ENCODE measurements around the gene ZNF536.
"Not testable (repeated sequence)": the region's sequence is repeated elsewhere in the genome, so short reads cannot be mapped to it uniquely, and the experiment has no call there.

ZNF536 gene

DNA sequence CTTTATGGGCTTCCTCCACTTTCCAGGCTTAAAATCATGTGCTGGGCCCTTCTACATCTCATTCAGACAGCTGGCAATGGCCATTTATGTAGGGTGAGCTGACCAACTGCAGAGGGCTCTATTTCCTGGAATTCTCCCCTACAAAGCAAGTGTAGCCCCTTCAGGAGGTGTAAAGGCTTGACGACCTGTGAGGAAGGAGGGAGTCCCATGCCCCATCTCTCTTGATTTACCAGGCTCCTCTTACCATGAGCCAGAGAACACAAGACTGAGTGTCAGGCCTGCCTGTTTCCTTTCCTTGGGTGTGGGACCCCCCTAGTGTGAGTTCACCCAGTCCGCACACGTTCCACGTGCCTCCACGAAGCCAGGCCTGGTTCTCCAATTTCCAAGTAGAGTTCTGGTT lies 16.6 kb downstream of the ZNF536 start:
- DNase-seq (ENCODE audit: low read depth) = no peak

DNA sequence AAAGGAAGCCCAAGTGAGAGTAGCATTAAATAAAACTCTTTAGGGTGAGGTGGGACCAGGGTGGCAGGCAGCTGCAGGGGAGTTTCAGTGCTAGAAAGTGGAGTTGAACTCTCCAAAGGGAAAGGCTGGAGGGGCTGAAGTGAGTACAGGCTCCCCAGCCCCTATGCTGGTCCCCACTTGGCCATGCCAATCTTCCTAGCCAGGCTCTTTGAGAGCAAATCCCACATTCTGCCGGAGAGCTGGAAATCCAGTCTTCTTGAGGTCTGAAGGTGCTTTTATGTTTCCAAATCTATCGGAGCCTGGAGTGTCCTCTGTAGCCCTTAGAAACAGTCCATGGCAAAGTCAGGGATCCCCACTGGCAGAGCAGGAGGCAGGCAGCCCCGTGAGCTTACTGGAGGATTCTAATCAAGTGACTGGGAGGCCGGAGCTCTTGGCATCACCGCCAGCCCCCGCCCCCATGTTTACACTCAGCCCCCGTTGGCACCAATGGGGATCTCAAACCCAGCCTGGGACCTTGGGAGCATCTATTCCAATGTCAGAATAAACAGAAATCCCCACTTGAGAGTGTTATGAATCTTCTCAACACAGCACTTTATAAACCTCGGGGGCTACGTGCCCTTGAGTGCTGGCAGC lies 18.3 kb downstream of the ZNF536 start:
- DNase-seq (ENCODE audit: low read depth) = no peak

DNA sequence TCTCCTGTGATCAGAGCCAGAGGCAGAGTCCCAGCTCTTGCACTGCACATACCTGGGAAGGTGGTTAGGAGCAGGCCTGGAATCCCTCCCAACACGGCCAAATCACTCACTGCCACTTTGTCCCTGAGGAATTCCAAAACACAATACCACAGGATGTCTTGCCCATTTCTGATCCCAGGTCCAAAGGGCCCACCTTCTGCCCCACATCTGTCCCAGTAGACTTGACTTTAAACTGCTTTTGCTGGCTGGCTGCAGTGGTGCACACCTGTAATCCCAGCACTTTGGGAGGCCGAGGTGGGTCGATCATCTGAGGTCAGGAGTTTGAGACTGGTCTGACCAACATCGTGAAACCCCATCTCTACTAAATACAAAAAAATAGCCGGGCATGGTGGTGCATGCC lies 18.9 kb downstream of the ZNF536 start:
- no peak for DNase-seq (ENCODE audit: low read depth)

DNA sequence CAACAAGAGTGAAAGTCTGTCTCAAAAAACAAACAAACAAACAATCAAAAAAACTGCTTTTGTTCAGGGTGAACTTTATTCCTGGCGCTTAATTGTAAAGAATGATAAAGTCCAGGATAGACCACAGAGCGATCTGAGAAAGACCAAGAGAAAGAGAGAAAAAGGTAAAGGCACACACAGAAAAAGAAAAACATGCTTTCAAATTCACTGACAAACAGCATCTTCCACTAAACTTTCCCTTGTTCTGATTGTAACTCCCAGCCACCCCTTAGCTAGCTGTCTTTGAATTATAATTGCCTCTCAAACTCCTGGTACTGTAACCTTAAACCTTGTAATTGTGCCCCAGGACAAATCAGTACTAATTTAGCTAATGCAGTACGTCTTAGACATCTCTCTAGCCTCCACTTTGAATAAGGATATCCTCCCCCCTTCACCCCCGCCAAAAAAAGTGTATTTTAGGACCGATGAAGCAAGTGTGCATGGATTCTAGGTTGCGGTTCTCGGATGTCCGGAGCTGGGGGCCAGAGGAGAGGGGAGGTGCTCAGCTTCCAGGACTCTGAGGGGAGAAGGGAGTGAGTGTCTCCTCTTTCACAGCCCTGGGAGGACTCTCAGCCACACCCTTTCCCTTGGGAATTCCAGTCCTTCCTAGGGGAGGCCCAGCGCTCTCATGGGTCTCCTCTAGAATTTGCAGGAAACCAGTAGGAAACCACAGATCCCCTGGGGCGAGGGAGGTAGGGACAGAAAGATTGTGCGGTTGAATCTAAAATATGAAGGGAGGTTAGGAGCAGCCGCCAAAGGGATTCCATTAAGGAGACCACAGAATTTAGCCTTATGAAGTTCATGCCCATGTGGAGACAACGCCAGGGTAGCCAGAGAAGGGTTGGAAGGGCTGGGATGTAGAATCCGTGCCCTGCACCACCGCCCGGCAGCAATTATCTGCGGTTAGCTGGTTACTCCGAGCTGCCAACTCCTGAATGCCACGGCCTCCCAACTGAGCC lies 19.7 kb downstream of the ZNF536 start:
- no peak for DNase-seq (ENCODE audit: low read depth)

DNA sequence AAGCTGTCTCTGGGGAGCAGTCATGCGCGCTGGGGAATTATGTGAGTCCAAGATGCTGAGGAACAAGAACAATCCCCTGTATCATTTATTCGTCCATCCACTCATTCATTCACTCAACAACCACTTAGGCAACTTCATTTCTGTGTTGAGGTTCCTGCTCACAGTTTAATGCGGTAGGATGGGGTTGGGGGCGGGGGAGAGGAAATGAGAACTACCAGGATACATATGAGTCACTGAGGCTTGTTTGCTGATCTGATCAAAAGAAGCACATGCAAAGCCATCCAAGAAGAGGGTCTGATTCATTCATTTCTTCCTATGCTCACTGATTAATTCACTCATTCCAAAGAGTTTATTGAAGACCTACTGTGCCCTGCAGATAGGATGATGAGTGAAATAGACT lies 20.9 kb downstream of the ZNF536 start:
- DNase-seq (ENCODE audit: low read depth) = no peak

DNA sequence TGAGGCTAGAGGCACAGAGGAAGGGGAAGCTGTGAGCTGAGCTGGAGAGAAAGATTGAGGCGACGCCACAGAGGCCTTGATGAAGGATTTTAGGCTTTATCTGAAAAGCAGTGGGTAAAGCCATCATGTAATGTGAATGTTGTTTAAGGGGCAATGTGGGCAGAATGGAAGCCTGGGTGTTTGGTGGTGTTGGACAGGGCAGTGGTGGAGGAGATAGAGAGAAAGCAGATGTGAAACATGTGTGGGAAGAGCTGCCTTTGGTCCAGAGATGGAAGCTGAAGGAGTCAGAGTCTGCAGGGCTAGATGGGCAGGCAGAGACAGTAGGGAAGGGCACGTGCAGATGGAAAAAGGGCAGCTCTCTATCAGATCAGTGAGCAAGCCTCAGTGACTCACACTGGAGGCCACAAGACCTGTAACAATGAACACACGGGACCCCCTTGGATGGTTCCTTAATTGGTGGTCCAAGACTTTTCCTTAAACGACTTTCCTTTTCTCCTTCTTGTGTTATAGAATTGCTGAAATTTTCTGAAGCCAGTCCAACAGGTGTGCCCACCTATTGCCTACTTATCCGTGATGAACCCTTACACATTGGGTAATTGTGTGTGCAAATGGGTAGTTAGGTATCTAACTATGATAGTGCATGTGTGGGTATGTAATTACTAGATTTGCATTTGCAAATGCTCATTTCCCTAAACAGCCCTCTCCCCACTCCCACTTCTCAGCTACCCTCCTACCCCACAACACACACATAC lies 21.7 kb downstream of the ZNF536 start:
- no peak for DNase-seq (ENCODE audit: low read depth)

DNA sequence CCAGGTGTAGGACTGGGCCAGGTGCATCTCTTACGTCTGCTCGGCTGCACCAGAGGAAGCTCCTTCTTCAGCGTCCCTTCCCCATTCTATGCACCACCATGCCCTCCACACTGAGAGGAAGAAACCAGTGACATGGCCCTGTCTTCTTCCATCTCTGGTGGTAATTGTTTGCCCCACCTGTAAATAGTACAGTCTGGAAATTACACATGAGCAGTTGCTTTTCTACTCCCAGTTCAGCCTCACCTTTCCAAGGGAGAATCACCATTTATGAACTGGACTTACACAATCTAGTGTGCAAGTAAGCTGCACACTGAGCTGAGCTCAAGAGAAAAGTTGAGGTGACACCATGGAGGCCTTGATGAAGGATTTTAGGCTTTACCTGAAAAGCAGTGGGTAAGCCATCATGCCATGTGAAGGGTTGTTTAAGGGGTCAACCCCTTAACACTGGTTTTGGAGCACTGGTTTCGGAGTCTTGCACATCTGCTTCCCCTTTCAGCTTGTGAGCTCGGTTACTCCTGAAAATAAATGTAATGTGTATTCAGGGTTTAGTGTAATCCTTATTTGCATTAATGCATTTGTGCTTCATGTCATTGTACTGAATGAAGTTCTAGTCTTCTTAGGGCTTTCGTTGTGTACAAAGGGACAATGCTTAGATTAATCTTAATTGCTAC lies 22.4 kb downstream of the ZNF536 start:
- no peak for DNase-seq (ENCODE audit: low read depth)

DNA sequence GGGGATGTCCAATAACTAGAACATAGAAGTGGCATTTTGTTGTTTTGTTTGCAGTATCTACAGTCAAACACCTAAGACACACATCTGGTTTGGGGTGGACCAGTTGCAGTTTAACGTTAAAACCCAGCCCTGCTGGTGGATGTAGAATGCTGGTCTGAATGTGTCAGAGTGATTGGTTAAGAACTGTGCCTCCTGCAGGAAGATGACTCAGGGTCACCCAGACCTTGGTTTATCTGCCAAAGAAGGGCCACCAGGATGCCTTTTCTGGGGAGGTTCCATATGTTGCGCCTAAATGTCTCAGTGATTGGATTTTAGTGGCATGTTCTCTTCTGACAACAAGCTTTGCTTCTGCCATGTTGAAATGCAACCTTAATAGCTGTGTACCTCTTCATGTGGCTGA lies 23.1 kb downstream of the ZNF536 start:
- DNase-seq (ENCODE audit: low read depth) = no peak

DNA sequence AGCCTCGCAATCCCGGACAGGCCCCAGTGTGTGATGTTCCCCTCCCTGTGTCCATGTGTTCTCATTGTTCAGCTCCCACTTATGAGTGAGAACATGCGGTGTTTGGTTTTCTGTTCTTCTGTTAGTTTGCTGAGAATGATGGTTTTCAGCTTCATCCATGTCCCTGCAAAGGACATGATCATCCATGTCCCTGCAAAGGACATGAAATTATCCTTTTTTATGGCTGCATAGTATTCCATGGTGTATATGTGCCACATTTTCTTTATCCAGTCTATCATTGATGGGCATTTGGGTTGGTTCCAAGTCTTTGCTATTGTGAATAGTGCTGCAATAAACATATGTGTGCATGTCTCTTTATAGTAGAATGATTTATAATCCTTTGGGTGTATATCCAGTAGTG lies 26.4 kb downstream of the ZNF536 start:
- DNase-seq (ENCODE audit: low read depth) = not testable (repeated sequence)

DNA sequence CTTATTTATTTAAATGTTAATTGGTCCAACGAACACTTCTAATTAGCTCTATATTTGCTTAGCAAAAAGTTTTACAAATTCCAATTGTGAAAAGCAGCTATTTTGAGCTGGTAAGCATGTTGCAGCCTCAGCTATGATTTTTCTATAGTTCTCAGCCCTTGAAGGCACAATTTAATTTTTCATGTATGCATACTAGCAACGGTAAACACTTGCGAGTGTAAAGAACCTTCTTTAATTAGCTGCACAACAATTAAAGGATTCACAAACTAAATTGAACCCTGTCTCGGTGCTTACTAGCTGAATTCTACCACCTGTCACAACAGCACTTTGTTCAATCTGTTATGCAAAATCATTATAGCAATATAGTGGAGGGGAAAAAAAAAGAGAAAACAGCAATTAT lies 29.8 kb downstream of the ZNF536 start:
- DNase-seq (ENCODE audit: low read depth) = no peak

DNA sequence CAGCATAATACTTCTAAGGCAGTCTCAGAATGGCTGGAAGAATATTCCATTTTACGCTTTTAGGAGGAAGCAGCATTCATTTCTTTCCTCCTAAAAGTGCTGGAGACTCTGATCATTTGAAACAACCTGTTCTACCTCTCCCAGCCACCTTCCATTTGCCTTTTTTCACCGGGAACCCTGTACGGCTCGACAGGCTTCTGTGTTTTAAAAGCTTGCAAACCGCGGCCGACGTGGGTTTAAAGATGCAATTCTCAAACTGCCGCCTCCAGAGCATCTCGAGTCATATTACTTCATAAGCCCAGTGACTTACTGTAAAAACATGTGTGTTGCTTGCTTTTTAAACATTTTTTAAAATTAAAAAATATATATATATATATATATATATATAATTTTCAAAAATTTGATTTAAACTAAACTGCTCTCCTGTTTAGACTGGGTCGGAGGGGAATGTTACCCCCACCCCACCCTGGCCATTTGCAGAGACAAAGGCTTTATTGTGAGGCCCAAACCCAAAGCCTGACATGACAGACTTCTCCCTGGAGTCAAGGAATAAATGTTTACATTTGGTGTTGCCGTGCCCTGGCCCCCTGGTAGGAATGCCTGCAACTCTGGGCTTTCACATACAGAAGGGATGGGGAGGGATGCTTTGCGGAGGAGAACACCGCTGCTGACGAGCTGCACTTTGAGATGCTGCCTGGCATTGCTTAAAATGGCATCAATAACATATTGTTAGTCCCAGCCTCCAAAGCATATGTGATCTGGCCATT lies 30.4 kb downstream of the ZNF536 start:
- DNase-seq (ENCODE audit: low read depth) = no peak

DNA sequence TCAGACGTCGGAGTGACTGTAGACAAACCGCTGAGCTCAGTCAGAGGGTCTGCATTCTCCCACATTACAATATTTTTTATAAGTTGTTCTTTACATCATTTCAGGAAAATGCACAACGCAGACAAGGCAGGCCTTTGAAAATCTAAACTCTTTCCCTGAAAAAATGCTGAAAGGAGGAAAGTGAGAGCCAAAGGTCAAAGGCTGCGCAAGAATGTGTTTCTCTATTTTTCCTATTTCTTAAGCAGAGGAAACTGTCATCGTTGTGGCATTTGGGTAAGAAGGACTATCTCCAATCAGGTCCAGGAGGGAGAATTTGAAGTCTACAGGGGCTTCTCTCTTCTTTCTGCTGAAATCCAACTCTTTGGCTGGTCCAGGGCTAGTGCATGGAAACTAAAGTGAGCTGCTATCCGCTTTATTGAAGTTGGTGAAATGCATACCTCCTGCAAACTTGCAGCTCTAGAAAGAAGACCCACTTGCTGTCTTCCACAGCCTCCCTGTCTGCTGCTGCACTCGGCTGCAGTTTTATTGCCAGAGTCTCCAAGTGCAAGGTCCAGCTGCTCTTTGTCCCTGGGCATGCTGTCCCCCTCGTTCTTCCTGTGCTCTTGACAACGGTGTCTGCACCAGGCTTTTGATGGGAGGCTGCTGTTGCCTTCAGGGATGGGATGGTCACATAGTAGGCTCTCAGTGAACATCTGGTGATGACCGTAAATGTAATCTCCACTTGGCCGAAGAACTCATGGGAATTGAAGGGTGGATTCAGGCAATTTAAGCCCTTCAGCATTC lies 31.2 kb downstream of the ZNF536 start:
- no peak for DNase-seq (ENCODE audit: low read depth)

DNA sequence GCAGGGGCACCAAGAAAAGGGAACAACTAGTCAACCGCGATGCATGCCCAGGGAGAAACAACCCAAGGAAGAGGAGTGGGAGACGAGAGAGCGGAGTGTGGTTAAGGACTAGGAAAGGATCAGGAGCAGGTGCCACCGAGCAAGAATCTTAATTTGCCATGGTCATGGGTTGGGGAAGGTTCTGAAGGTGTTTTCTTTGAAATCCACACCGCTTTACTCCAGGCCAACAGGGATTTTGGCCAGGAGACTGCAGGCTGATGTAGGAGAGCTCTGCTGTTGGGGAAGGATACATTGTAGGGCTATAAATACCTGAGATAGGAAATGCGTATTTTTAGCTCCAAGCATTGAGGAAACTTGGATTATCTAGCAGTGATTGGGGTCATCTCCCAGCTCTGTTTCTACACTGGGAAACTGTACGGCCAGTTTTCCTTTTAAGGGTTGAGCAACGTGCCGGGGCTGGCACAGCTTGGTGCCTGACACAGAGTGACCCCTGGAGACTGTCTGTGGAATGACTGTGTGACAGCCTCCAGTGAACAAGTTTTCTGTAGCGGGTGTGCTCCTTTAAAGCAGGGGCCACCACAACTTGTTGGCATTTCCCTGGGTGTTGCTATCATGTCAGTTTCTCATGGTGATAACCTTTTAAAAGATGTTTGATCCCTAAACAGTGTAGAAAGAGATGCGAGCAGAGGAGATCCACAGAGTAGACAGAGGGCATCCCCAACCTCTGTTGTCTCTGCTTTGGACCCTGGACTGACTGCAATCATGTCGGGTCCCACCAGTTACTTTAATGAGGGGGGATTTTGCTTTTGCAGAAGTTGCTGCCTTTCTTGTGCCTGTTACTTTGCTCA lies 34.3 kb downstream of the ZNF536 start:
- no peak for DNase-seq (ENCODE audit: low read depth)

DNA sequence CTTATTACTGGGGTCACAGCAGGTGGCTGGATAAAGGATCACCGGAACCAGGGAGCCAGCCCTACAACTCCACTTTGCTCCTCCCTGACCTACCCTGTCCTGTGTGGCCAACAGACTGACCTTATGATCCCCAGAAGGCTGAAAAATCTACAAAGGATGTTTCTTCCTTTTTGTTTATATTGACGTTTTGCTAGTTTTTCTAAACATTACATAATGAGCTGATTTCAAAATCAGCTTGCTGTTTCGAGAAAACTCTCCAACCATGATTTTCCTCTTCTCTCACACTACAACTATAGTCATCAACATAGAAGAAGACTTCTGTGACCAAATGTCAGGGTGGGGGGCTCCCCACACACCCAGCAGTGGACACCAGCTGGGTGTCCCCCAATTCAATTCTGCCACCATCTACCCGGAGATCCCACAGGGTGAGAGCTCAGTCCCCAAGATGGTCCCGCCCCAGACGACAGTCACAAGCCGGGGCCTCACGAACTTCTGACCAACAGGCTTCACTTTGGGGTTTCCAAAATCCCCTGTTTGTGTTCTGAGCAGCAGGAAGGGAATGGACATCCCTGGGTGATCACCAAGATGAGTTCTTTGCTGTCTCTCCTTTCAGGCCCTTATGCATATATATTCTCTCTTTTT lies 35.0 kb downstream of the ZNF536 start:
- DNase-seq (ENCODE audit: low read depth) = no peak

DNA sequence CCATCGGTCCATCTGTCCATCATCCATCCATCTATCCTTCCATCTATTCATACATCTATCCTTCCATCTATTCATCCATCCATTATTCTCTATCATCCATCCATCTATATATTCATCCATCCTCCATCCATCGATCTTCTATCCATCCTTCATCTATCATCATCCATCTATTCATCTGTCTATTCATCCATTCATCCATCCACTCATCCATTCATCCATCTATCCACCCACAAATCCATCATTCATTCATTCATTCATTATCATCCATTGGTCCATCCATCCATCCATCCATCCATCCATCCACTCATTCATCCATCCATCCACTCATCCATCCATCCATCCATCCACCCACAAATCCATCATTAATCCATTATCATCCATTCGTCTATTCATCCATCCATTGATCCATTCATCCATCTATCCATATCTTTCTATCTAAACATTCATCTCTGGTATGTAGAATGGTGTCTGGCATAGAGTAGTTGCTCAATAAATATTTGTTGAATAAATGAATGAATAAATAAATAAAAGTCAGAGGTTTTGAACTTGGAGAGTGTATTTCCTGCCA lies 36.6 kb downstream of the ZNF536 start:
- DNase-seq (ENCODE audit: low read depth) = no peak

DNA sequence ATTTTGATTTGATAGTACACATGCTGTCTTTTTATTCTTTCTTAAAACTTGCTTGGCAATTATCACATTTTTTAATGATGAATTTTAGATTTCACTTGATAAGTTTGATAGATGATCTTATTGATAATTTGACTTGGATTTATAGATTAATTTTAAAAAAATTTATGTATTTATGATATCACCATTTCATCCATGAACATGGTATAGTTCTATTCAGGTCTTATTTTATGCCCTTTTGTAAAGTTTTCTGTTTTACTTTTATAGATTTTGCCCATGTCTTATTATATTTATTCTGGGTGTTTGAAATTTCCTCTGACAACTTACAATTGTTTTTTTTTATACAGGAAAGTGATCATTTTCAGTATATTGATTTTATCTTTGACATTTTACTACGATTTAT lies 39.5 kb downstream of the ZNF536 start:
- no peak for DNase-seq (ENCODE audit: low read depth)

DNA sequence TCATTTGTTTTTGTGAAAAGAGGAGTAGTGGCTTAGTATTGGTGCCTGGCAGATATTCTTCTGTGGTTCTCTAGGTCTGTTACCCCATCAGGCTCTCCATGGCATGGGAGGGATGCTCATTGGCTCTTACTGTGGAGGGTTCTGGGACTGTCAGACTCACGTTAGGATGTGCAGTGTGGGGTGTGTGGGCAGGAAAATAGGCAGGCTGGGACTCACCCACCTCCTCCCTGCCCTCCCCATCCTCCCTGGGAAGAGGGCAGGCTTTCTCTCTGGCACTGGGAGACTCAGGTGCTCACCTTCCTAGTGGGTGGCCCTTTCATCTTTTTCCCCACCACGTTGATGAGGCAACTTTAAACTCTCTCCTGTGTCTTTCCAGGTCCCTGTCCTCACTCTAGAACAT lies 44.2 kb downstream of the ZNF536 start:
- DNase-seq (ENCODE audit: low read depth) = no peak

DNA sequence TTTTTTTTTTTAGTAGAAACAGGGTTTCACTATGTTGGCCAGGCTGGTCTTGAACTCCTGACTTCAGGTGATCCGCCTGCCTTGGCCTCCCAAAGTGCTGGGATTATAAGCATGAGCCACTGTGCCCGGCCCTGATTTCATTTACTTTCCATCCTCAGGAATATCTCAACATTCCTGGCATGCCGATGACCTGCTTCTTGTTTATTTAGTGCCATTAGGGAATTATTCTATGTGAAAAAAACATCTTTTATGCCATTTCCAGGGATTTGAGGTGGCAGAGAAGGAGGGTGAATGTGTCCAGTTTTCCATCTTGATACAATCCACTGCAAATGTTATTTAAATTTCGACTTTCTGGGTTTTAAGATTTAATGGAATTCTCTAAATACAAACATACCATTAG lies 45.0 kb downstream of the ZNF536 start:
- DNase-seq (ENCODE audit: low read depth) = not testable (repeated sequence)

Measured in activated T-cell treated with anti-CD3 and anti-CD28 coated beads for 24 hours (primary cell).